ENCODE results near the gene NDFIP1. TPM values are rescaled to one million over a fixed set of nuclear protein-coding genes. Genes with fewer than 3 reads are reported as not detected.
"Not testable (repeated sequence)": the region's sequence is repeated elsewhere in the genome, so short reads cannot be mapped to it uniquely, and the experiment has no call there.

NDFIP1 gene
- total RNA-seq, 2 experiments from 2014 or later = 47.2 TPM

- Mint-ChIP-seq H3K27me3 (ENCODE audit: low read depth) (peaks cover 3% of the 10 kb centered on the region), H3K4me3 (no peak overlapping the region), H3K27ac (no peak overlapping the region), H3K36me3 (ENCODE audit: low read depth) (no peaks in the 10 kb centered on the region), H3K4me1 (ENCODE audit: low read depth) (no peaks in the 10 kb centered on the region), H3K9me3 (ENCODE audit: insufficient read depth) (no peaks in the 10 kb centered on the region)
- ChIA-PET POLR2A (no interaction called here), CTCF (no interaction called here)
- no peak for DNase-seq
- ATAC-seq = no peak
Measured at GRCh38 chr5:142179776-142180387, 71.3 kb downstream of the NDFIP1 start.

- DNase-seq (no peak), ATAC-seq (no peak)
- Mint-ChIP-seq H3K27ac (no peak overlapping the region), H3K9me3 (ENCODE audit: insufficient read depth) (no peaks in the 10 kb centered on the region), H3K36me3 (ENCODE audit: low read depth) (no peaks in the 10 kb centered on the region), H3K27me3 (ENCODE audit: low read depth) (no peaks in the 10 kb centered on the region), H3K4me3 (no peak overlapping the region), H3K4me1 (ENCODE audit: low read depth) (peaks cover under 1% of the 10 kb centered on the region)
- ChIA-PET POLR2A (no interaction called here), CTCF (no interaction called here)
Measured at GRCh38 chr5:142181096-142181495, 72.5 kb downstream of the NDFIP1 start.

DNA sequence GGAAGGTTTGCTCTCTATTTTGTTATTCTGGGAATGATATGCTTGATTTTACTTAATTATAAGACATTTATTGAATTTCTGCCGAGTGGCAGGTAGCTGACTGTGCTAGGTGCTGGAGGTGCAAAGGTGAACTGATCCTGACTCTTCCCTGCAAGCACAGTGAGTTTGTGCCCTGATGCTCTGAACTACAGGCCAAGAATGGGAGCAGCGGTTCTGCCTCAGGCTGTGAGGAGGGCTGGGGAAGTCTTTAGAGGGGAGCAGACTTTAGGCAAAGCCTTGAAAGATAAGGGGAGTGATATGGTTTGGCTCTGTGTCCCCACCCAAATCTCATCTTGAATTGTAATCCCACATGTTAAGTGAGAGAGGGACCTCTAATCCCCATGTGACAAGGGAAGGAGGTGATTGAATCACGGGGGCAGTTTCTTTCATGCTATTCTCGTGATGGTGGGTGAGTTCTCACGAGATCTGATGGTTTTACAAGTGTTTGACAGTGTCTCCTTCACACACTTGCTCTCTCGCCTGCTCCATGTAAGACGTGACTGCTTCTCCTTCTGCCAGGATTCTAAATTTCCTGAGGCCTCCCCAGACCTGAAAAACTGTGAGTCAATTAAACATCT, 73.1 kb downstream of the NDFIP1 start:
- CTCF ChIA-PET = no interaction called here

GRCh38 chr5:142182840-142183239, 74.3 kb downstream of the NDFIP1 start:
- ChIA-PET POLR2A (no interaction called here), CTCF (no interaction called here)
- no peaks in the 10 kb centered on the region for H3K27me3 Mint-ChIP-seq (ENCODE audit: low read depth)
- no peaks in the 10 kb centered on the region for H3K36me3 Mint-ChIP-seq (ENCODE audit: low read depth)
- no peak overlapping the region for H3K27ac Mint-ChIP-seq
- ATAC-seq = no peak
- no peak for DNase-seq
- H3K4me1 Mint-ChIP-seq (ENCODE audit: low read depth) = peaks cover 15% of the 10 kb centered on the region
- no peaks in the 10 kb centered on the region for H3K9me3 Mint-ChIP-seq (ENCODE audit: insufficient read depth)
- H3K4me3 Mint-ChIP-seq = no peak overlapping the region

More for the DNA sequence above, 73.1 kb downstream of the NDFIP1 start:
- H3K36me3 Mint-ChIP-seq (ENCODE audit: low read depth) = no peaks in the 10 kb centered on the region
- ATAC-seq (no peak), DNase-seq (no peak)
- POLR2A ChIA-PET = no interaction called here
- no peak overlapping the region for H3K27ac Mint-ChIP-seq
- H3K4me1 Mint-ChIP-seq (ENCODE audit: low read depth) = peaks cover 4% of the 10 kb centered on the region
- H3K27me3 Mint-ChIP-seq (ENCODE audit: low read depth) = no peaks in the 10 kb centered on the region
- H3K9me3 Mint-ChIP-seq (ENCODE audit: insufficient read depth) = no peaks in the 10 kb centered on the region
- no peak overlapping the region for H3K4me3 Mint-ChIP-seq

GRCh38 chr5:142183561-142183960, 75.0 kb downstream of the NDFIP1 start:
- Mint-ChIP-seq H3K4me3 (no peak overlapping the region), H3K36me3 (ENCODE audit: low read depth) (no peaks in the 10 kb centered on the region), H3K9me3 (ENCODE audit: insufficient read depth) (no peaks in the 10 kb centered on the region), H3K4me1 (ENCODE audit: low read depth) (peaks cover 15% of the 10 kb centered on the region), H3K27ac (no peak overlapping the region), H3K27me3 (ENCODE audit: low read depth) (no peaks in the 10 kb centered on the region)
- DNase-seq = no peak
- no peak for ATAC-seq
- POLR2A ChIA-PET = no interaction called here
- CTCF ChIA-PET = no interaction called here

GRCh38 chr5:142184988-142185387, 76.4 kb downstream of the NDFIP1 start:
- Mint-ChIP-seq H3K27ac (no peak overlapping the region), H3K4me1 (ENCODE audit: low read depth) (peaks cover 15% of the 10 kb centered on the region), H3K27me3 (ENCODE audit: low read depth) (no peaks in the 10 kb centered on the region), H3K4me3 (no peak overlapping the region), H3K9me3 (ENCODE audit: insufficient read depth) (no peaks in the 10 kb centered on the region), H3K36me3 (ENCODE audit: low read depth) (no peaks in the 10 kb centered on the region)
- ATAC-seq = no peak
- DNase-seq = no peak
- CTCF ChIA-PET = no interaction called here
- POLR2A ChIA-PET = no interaction called here

DNA sequence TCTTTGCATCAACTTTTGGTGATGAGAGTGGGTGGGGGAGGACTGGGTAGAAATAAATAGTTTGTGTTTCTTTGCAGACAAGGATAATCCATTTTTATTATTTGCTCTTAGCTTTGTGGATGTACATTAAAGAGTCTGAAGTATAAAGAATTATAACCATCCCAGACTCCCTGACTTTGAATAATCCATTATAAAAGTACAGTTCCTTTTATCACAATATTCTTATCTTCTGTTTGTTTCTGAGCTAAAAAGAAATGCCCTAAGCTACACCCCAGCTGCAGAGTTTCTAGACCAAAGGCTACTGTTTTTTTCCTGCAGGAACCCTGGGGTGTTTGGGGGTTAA, 77.9 kb downstream of the NDFIP1 start:
- H3K27ac Mint-ChIP-seq = no peak overlapping the region
- no peak for ATAC-seq
- H3K4me1 Mint-ChIP-seq (ENCODE audit: low read depth) = peaks cover 15% of the 10 kb centered on the region
- H3K27me3 Mint-ChIP-seq (ENCODE audit: low read depth) = no peaks in the 10 kb centered on the region
- DNase-seq = no peak
- CTCF ChIA-PET = interaction anchor here (1.2 to 1.6 kb wide), 3 partner anchors 15 to 527 kb away, joined by 3 to 5 read pairs (median 3); no protein-coding TSS in a partner anchor
- POLR2A ChIA-PET = interaction anchor here (0.6 kb wide), 1 partner anchor 83 kb away, joined by 4 read pairs; no protein-coding TSS in a partner anchor
- no peaks in the 10 kb centered on the region for H3K9me3 Mint-ChIP-seq (ENCODE audit: insufficient read depth)
- no peaks in the 10 kb centered on the region for H3K36me3 Mint-ChIP-seq (ENCODE audit: low read depth)
- H3K4me3 Mint-ChIP-seq = no peak overlapping the region

DNA sequence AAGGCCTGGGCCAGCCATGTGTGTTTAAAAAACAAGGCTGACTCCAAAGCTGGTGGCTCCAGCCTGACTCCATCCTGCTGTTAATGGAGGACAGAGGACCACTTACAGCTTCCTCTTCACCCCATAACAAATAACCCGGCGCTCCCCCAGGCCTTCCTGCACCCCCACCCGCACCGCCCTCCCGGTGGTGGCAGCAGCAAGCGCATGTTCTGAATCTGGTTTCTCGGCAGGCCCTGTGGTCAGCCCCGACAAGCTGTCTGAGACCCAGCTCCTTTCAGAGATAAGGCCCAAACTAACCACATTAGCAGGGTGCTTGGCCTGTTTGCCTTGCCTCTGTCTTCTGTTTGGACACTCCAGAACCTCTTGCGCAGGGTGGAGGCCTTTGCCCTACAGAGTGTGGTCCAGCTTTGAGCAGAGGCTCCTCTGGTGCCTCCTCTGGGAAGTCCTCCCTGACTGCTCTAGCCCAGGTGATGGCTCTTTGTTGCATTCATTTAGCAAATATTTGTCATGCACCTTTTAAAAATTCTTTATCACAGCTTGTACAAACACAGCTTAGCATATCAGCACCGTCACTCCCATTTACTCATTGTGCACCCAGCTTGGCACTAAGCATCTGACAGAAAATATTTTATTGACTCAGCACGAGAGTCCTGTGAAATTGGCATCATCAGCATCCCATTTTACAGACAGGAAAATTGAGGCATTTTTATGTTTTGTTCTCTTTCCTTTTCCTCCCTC, 78.4 kb downstream of the NDFIP1 start:
- DNase-seq = peak; percentile 35
- no peaks in the 10 kb centered on the region for H3K9me3 Mint-ChIP-seq (ENCODE audit: insufficient read depth)
- POLR2A ChIA-PET = interaction anchor here (0.6 kb wide), 1 partner anchor 83 kb away, joined by 4 read pairs; no protein-coding TSS in a partner anchor
- H3K27ac Mint-ChIP-seq = no peak overlapping the region
- H3K4me3 Mint-ChIP-seq = no peak overlapping the region
- CTCF ChIA-PET = interaction anchor here (0.5 to 1.6 kb wide), 4 partner anchors 15 to 526 kb away, joined by 3 to 5 read pairs (median 3); no protein-coding TSS in a partner anchor
- no peaks in the 10 kb centered on the region for H3K36me3 Mint-ChIP-seq (ENCODE audit: low read depth)
- peak; percentile 45 for ATAC-seq
- H3K4me1 Mint-ChIP-seq (ENCODE audit: low read depth) = peaks cover 15% of the 10 kb centered on the region
- no peaks in the 10 kb centered on the region for H3K27me3 Mint-ChIP-seq (ENCODE audit: low read depth)

DNA sequence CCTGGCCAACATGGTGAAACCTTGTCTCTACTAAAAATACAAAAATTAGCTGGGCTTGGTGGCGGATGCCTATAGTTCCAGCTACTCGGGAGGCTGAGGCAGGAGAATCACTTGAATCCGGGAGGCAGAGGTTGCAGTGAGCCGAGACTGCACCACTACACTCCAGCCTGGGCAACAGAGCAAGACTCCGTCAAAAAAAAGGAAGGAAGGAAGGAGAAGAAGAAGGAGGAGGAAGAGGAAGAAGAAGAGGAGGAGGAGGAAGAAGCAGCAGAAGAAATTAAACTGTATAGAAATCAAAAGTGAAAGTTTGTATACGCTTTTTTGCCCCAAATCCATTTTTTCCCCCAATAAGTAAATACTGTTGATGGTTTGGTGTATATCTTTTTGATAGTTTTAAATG, 80.1 kb downstream of the NDFIP1 start:
- H3K4me3 Mint-ChIP-seq; CTCF ChIA-PET; H3K36me3 Mint-ChIP-seq (ENCODE audit: low read depth); POLR2A ChIA-PET; H3K9me3 Mint-ChIP-seq (ENCODE audit: insufficient read depth); DNase-seq; H3K27me3 Mint-ChIP-seq (ENCODE audit: low read depth); H3K27ac Mint-ChIP-seq; ATAC-seq: not testable (repeated sequence)
- H3K4me1 Mint-ChIP-seq (ENCODE audit: low read depth) = peaks cover 15% of the 10 kb centered on the region

GRCh38 chr5:142189813-142190212, 81.2 kb downstream of the NDFIP1 start:
- Mint-ChIP-seq H3K36me3 (ENCODE audit: low read depth) (no peaks in the 10 kb centered on the region), H3K4me3 (no peak overlapping the region), H3K27me3 (ENCODE audit: low read depth) (no peaks in the 10 kb centered on the region), H3K9me3 (ENCODE audit: insufficient read depth) (no peaks in the 10 kb centered on the region), H3K27ac (no peak overlapping the region), H3K4me1 (ENCODE audit: low read depth) (peaks cover 15% of the 10 kb centered on the region)
- ChIA-PET CTCF (no interaction called here), POLR2A (no interaction called here)
- DNase-seq = no peak
- no peak for ATAC-seq

DNA sequence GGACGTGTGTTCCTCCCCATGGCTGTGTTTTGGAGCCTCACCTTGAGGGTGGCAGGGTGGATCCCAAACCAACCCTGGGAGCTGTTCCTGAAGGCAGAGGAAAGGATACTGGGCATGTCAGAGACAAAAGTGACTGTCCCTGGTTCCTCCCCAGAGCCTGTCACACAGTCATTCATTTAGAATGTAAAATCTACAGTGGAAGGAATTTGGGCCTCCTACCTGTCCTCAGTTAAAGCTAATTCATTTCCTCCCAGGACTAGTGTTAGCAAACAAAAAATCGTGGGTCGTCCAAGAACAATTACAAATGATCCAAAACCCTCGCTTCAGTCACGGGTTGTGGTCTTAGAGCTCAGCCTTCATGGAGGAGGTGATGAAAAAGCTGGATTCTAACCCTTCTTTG, 83.2 kb downstream of the NDFIP1 start:
- H3K27me3 Mint-ChIP-seq (ENCODE audit: low read depth) = no peaks in the 10 kb centered on the region
- ChIA-PET POLR2A (no interaction called here), CTCF (no interaction called here)
- H3K4me1 Mint-ChIP-seq (ENCODE audit: low read depth) = peaks cover 10% of the 10 kb centered on the region
- H3K9me3 Mint-ChIP-seq (ENCODE audit: insufficient read depth) = no peaks in the 10 kb centered on the region
- no peak for ATAC-seq
- no peak for DNase-seq
- H3K36me3 Mint-ChIP-seq (ENCODE audit: low read depth) = no peaks in the 10 kb centered on the region
- no peak overlapping the region for H3K4me3 Mint-ChIP-seq
- H3K27ac Mint-ChIP-seq = no peak overlapping the region

DNA sequence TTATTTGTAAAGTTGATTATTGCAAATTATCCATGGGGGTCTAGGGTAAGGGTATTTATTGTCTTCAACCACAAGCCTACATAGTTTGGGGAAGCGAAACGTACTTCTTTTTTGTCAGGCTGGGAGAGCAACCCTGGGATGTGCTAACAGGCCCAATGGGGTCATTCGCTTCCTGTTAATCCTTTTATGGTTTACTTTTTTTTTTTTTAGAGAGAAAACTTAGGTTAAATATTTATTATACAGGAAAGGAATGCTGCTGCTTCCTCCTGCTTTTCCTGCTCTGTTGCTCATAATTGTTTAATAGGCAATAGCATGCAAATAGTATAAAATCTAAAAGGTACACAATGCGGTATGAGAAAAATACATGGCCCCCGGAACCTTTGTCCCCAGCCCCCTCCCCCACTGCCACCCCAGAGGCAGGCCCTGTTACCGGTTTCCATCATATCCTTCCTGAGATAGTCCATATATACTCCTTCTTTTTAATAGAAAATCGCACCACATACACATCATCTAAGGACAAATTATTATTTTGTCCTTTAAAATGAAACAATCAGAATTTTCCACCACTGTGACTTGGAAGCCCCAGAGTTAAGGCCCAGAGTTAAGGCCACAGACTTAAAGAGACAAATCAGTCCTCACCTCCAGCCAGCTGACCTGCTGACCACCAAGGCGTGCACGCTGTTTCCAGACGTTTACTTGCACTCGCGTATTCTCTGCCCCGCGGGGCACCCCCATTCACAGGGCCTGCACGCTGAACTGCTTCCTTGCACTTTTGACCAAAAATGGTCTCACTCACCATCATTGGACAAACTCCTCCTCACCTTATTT, 83.9 kb downstream of the NDFIP1 start:
- no peak for DNase-seq
- Mint-ChIP-seq H3K4me3 (no peak overlapping the region), H3K9me3 (ENCODE audit: insufficient read depth) (no peaks in the 10 kb centered on the region), H3K4me1 (ENCODE audit: low read depth) (peaks cover 2% of the 10 kb centered on the region), H3K27me3 (ENCODE audit: low read depth) (no peaks in the 10 kb centered on the region), H3K27ac (no peak overlapping the region), H3K36me3 (ENCODE audit: low read depth) (no peaks in the 10 kb centered on the region)
- POLR2A ChIA-PET = no interaction called here
- ATAC-seq = no peak
- CTCF ChIA-PET = no interaction called here
